ENCODE results near the gene IER3. TPM values are rescaled to one million over a fixed set of nuclear protein-coding genes. Genes with fewer than 3 reads are reported as not detected.

Gene IER3
- polyA plus RNA-seq, 1 of the 3 experiments (the other 2 are of a cell fraction): 12.9 TPM

DNA sequence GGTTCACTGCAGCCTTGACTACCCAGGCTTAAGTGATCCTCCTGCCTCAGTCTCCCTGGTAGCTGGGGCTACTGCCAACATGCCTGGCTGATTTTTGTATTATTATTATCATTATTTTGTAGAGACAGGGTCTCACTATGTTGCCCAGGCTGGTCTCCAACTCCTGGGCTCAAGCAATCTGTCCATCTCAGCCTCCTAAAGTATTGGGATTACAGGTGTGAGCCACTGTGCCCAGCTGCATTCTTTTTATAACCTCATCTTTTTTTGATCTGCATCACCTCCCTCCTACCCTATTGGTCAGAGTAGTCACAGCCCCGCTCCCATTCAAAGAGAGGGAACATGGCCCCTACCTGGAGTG is 23.6 kb upstream of the IER3 start (continued):
- no peak for TF ChIP-seq RCOR1 (IDR thresholded peaks at IDR 0.05; ENCODE audit: low read length)
- no peak for TF ChIP-seq TCF12 (IDR thresholded peaks at IDR 0.05)
- TF ChIP-seq SMC3 (IDR thresholded peaks at IDR 0.05; ENCODE audit: low read depth, low read length): no peak
- no peak for TF ChIP-seq RXRA (IDR thresholded peaks at IDR 0.05; ENCODE audit: borderline replicate concordance, low read depth)
- TF ChIP-seq MEF2A (IDR thresholded peaks at IDR 0.05; ENCODE audit: borderline replicate concordance, low read depth): no peak

DNA sequence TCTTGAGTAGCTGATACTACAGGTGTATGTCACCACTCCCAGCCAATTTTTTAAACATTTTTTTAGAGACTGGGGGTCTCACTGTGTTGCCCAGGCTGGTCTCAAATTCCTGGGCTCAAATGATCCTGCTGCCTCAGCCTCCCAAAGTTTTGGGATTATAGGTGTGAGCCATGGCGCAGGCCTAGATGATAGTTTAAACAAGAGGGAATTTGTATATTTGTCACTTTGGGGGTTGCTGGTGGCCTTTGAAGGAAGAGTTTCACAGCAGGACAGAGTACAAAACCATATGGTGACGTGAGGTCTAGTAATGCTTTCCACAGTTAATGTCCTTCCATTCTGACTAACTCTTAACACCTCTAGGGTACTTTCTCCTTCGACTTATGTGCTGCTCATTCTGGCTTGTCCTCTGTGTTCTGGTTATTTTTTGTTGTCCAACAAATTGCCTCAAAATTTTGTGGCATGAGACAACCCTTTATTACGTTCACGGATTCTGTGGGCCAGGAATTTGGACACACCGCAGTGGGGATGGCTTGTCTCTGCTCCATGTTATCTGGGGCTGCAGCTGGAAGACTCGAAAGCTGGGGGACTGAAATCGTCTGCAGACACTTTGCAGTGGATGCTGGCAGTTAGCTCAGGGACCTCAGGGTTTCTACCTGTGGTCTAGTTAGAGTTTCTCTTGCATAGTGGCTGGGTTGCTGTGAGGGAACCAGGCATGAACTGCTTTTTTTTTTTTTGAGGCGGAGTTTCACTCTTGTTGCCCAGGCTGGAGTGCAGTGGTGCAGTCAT is 23.0 kb upstream of the IER3 start:
- H3K27ac ChIP-seq (ENCODE audit: low read depth in 2 of 2, low read length in 1 of 2): no peak overlapping the region; a peak in 1 of 4 replicates
- H2AFZ ChIP-seq (ENCODE audit: low read depth): no peak overlapping the region
- ChIA-PET CTCF (interaction anchor here (0.7 to 1.6 kb wide), 2 partner anchors 10 to 111 kb away, joined by 3 to 4 read pairs; no protein-coding TSS in a partner anchor), POLR2A (no interaction called here)
- no peaks in the 10 kb centered on the region for H3K9me3 ChIP-seq
- DNase-seq: no peak
- WGBS (ENCODE audit: low lambda C conversion rate): 90% methylated on average over 9 of the region's 9 CpGs
- peaks cover 34% of the 10 kb centered on the region for H3F3A ChIP-seq (replicated peaks; ENCODE audit: insufficient read depth)
- TF ChIP-seq NFIC (IDR thresholded peaks at IDR 0.05; ENCODE audit: borderline replicate concordance) (no peak), RFX5 (IDR thresholded peaks at IDR 0.05; ENCODE audit: low read length) (no peak), MEF2A (IDR thresholded peaks at IDR 0.05; ENCODE audit: borderline replicate concordance, low read depth) (no peak), YY1 (IDR thresholded peaks at IDR 0.05; ENCODE audit: low read depth) (no peak), EZH2phosphoT487 (IDR thresholded peaks at IDR 0.05; ENCODE audit: borderline replicate concordance, low read depth) (no peak), EP300 (IDR thresholded peaks at IDR 0.05; ENCODE audit: borderline replicate concordance in 1 of 2, low read depth in 1 of 2, low read length in 1 of 2) (no peak), TEAD4 (IDR thresholded peaks at IDR 0.05; ENCODE audit: borderline replicate concordance, insufficient read depth) (no peak), FOSL2 (IDR thresholded peaks at IDR 0.05; ENCODE audit: borderline replicate concordance, low read depth) (no peak), GABPA (IDR thresholded peaks at IDR 0.05; ENCODE audit: low read depth) (no peak), GATA2 (CRISPR knock-in tag; IDR thresholded peaks at IDR 0.05) (no peak)
- TF ChIP-seq, protein P1, sequence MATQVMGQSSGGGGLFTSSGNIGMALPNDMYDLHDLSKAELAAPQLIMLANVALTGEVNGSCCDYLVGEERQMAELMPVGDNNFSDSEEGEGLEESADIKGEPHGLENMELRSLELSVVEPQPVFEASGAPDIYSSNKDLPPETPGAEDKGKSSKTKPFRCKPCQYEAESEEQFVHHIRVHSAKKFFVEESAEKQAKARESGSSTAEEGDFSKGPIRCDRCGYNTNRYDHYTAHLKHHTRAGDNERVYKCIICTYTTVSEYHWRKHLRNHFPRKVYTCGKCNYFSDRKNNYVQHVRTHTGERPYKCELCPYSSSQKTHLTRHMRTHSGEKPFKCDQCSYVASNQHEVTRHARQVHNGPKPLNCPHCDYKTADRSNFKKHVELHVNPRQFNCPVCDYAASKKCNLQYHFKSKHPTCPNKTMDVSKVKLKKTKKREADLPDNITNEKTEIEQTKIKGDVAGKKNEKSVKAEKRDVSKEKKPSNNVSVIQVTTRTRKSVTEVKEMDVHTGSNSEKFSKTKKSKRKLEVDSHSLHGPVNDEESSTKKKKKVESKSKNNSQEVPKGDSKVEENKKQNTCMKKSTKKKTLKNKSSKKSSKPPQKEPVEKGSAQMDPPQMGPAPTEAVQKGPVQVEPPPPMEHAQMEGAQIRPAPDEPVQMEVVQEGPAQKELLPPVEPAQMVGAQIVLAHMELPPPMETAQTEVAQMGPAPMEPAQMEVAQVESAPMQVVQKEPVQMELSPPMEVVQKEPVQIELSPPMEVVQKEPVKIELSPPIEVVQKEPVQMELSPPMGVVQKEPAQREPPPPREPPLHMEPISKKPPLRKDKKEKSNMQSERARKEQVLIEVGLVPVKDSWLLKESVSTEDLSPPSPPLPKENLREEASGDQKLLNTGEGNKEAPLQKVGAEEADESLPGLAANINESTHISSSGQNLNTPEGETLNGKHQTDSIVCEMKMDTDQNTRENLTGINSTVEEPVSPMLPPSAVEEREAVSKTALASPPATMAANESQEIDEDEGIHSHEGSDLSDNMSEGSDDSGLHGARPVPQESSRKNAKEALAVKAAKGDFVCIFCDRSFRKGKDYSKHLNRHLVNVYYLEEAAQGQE (IDR thresholded peaks at IDR 0.05; ENCODE audit: low read depth, low read length): no peak
- TF ChIP-seq, protein P2, sequence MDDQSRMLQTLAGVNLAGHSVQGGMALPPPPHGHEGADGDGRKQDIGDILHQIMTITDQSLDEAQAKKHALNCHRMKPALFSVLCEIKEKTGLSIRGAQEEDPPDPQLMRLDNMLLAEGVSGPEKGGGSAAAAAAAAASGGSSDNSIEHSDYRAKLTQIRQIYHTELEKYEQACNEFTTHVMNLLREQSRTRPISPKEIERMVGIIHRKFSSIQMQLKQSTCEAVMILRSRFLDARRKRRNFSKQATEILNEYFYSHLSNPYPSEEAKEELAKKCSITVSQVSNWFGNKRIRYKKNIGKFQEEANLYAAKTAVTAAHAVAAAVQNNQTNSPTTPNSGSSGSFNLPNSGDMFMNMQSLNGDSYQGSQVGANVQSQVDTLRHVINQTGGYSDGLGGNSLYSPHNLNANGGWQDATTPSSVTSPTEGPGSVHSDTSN (IDR thresholded peaks at IDR 0.05): no peak
- TF ChIP-seq, protein P3, sequence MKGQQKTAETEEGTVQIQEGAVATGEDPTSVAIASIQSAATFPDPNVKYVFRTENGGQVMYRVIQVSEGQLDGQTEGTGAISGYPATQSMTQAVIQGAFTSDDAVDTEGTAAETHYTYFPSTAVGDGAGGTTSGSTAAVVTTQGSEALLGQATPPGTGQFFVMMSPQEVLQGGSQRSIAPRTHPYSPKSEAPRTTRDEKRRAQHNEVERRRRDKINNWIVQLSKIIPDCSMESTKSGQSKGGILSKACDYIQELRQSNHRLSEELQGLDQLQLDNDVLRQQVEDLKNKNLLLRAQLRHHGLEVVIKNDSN (IDR thresholded peaks at IDR 0.05; ENCODE audit: borderline replicate concordance, low read depth): no peak
- peaks cover 35 to 36% of the 10 kb centered on the region in 2 experiments for H3K4me1 ChIP-seq (ENCODE audit: control insufficient read depth in 1 of 2, insufficient read depth in 2 of 2, low read depth in 1 of 2, low read length in 1 of 2)
- no peaks in the 10 kb centered on the region for H4K20me1 ChIP-seq (ENCODE audit: insufficient read depth)
- H3K27me3 ChIP-seq (ENCODE audit: insufficient read depth): no peaks in the 10 kb centered on the region
- H3K79me2 ChIP-seq (ENCODE audit: insufficient read depth): no peaks in the 10 kb centered on the region
- H3K4me2 ChIP-seq: no peak overlapping the region
- no peak overlapping the region for H3K4me3 ChIP-seq (ENCODE audit: low read depth in 2 of 2, low read length in 1 of 2)
- H3K9me2 ChIP-seq: no peaks in the 10 kb centered on the region
- H3K36me3 ChIP-seq (replicated peaks in 1 of 2; ENCODE audit: control insufficient read depth in 1 of 2, insufficient read depth in 2 of 2, low read length in 1 of 2): no peaks in the 10 kb centered on the region
- H3K9ac ChIP-seq: no peak overlapping the region
